ENCODE data around the gene COL4A1. TPM values are rescaled to one million over a fixed set of nuclear protein-coding genes. Genes with fewer than 3 reads are reported as not detected.
A peak's percentile ranks its signal among the peaks of the same experiment; 100 is the strongest.

COL4A1 gene
- polyA plus RNA-seq, 1 donor (not counting 4 experiments of a cell fraction or from before 2014, with no cell fraction given), result 22.3 TPM

- Histone ChIP-seq H4K20me1 (ENCODE audit: control insufficient read depth, extremely low read depth, insufficient read depth, low read length) (no peaks in the 10 kb centered on the region), H3K9me3 (ENCODE audit: control insufficient read depth, low read depth, low read length) (no peaks in the 10 kb centered on the region), H3K4me2 (ENCODE audit: control insufficient read depth, extremely low read depth, insufficient read depth, low read depth, low read length) (peak overlapping the region; percentile 92), H3K27me3 (ENCODE audit: control insufficient read depth, extremely low read depth, insufficient read depth, low read length) (no peaks in the 10 kb centered on the region), H2AFZ (ENCODE audit: control insufficient read depth, low read length) (peak overlapping the region; percentile 2), H3K27ac (ENCODE audit: control insufficient read depth, insufficient read depth, low read length) (peak overlapping the region; percentile 95), H3K79me2 (ENCODE audit: control insufficient read depth, insufficient read depth, low read length) (peaks cover 74% of the 10 kb centered on the region), H3K9me1 (ENCODE audit: control insufficient read depth, extremely low read depth, insufficient read depth, low read length) (no peaks in the 10 kb centered on the region), H3K36me3 (ENCODE audit: control insufficient read depth in 2 of 2, extremely low read depth in 1 of 2, insufficient read depth in 2 of 2, low read length in 2 of 2) (peaks cover 2 to 12% of the 10 kb centered on the region in 2 experiments), H3K9ac (ENCODE audit: control insufficient read depth, extremely low read depth, insufficient read depth, low read length) (no peak overlapping the region), H3K4me3 (ENCODE audit: control insufficient read depth in 2 of 3, extremely low read depth in 1 of 3, insufficient read depth in 2 of 3, low read depth in 1 of 3, low read length in 3 of 3) (peak overlapping the region in 2 of 3 experiments; percentile 56 to 58), H3K4me1 (ENCODE audit: control insufficient read depth, extremely low read depth, insufficient read depth, low read length) (peaks cover 26% of the 10 kb centered on the region)
- FAIRE-seq (no peak), DNase-seq (ENCODE audit: low read depth, low spot score) (no peak)
- TF ChIP-seq CTCF (optimal IDR thresholded peaks at IDR 0.05 in 1 of 3, IDR thresholded peaks at IDR 0.05 in 1 of 3, conservative IDR thresholded peaks at IDR 0.05 in 1 of 3; ENCODE audit: extremely low read depth in 1 of 3, insufficient read depth in 2 of 3, low read length in 3 of 3) (no peak), EZH2 (IDR thresholded peaks at IDR 0.05; ENCODE audit: low read length) (no peak)
- dilution Hi-C loops (cut with MboI; ENCODE audit: extremely low pct_ligation_motif_present, low sequenced_read_pairs), result no loop called here
Observed at GRCh38 chr13:110319397-110319773, 12.4 kb upstream of the COL4A1 start.

GRCh38 chr13:110318920-110319319, 12.0 kb upstream of the COL4A1 start:
- no peak for TF ChIP-seq EZH2 (IDR thresholded peaks at IDR 0.05; ENCODE audit: low read length)
- TF ChIP-seq CTCF (optimal IDR thresholded peaks at IDR 0.05 in 1 of 3, IDR thresholded peaks at IDR 0.05 in 1 of 3, conservative IDR thresholded peaks at IDR 0.05 in 1 of 3; ENCODE audit: extremely low read depth in 1 of 3, insufficient read depth in 2 of 3, low read length in 3 of 3), result no peak
- FAIRE-seq (no peak), DNase-seq (ENCODE audit: low read depth, low spot score) (no peak)
- Histone ChIP-seq H3K9me1 (ENCODE audit: control insufficient read depth, extremely low read depth, insufficient read depth, low read length) (no peaks in the 10 kb centered on the region), H3K36me3 (ENCODE audit: control insufficient read depth in 2 of 2, extremely low read depth in 1 of 2, insufficient read depth in 2 of 2, low read length in 2 of 2) (peaks cover 2 to 16% of the 10 kb centered on the region in 2 experiments), H3K9me3 (ENCODE audit: control insufficient read depth, low read depth, low read length) (no peaks in the 10 kb centered on the region), H3K4me3 (ENCODE audit: control insufficient read depth in 2 of 3, extremely low read depth in 1 of 3, insufficient read depth in 2 of 3, low read depth in 1 of 3, low read length in 3 of 3) (no peak overlapping the region), H3K79me2 (ENCODE audit: control insufficient read depth, insufficient read depth, low read length) (peaks cover 74% of the 10 kb centered on the region), H2AFZ (ENCODE audit: control insufficient read depth, low read length) (no peak overlapping the region), H3K4me2 (ENCODE audit: control insufficient read depth, extremely low read depth, insufficient read depth, low read depth, low read length) (peak overlapping the region; percentile 92), H4K20me1 (ENCODE audit: control insufficient read depth, extremely low read depth, insufficient read depth, low read length) (no peaks in the 10 kb centered on the region), H3K9ac (ENCODE audit: control insufficient read depth, extremely low read depth, insufficient read depth, low read length) (no peak overlapping the region), H3K27me3 (ENCODE audit: control insufficient read depth, extremely low read depth, insufficient read depth, low read length) (no peaks in the 10 kb centered on the region), H3K27ac (ENCODE audit: control insufficient read depth, insufficient read depth, low read length) (no peak overlapping the region), H3K4me1 (ENCODE audit: control insufficient read depth, extremely low read depth, insufficient read depth, low read length) (peaks cover 26% of the 10 kb centered on the region)
- dilution Hi-C loops (cut with MboI; ENCODE audit: extremely low pct_ligation_motif_present, low sequenced_read_pairs), result no loop called here

All from keratinocyte (primary cell).